ENCODE data around the gene HTR4. TPM values are rescaled to one million over a fixed set of nuclear protein-coding genes. Genes with fewer than 3 reads are reported as not detected.

HTR4 gene
- total RNA-seq, 2 experiments from 2014 or later = not detected

GRCh38 chr5:148452499-148453193, 201.7 kb downstream of the HTR4 start:
- ChIA-PET POLR2A (no interaction called here), CTCF (interaction anchor here (1.1 to 2.2 kb wide), 3 partner anchors 8 to 278 kb away, joined by 3 to 8 read pairs (median 5); no protein-coding TSS in a partner anchor)

GRCh38 chr5:148446611-148447010, 207.7 kb downstream of the HTR4 start:
- ChIA-PET CTCF (no interaction called here), POLR2A (no interaction called here)

GRCh38 chr5:148445578-148445977, 208.7 kb downstream of the HTR4 start:
- ChIA-PET POLR2A (no interaction called here), CTCF (interaction anchor here (0.6 to 1.2 kb wide), 2 partner anchors 286 to 1614 kb away, joined by 3 to 4 read pairs; no protein-coding TSS in a partner anchor)

- CTCF ChIA-PET = interaction anchor here (0.9 to 5.9 kb wide), 7 partner anchors 9 to 289 kb away, joined by 3 to 44 read pairs (median 6); no protein-coding TSS in a partner anchor
- POLR2A ChIA-PET = no interaction called here
Measured at GRCh38 chr5:148443998-148444397, 210.3 kb downstream of the HTR4 start.

DNA sequence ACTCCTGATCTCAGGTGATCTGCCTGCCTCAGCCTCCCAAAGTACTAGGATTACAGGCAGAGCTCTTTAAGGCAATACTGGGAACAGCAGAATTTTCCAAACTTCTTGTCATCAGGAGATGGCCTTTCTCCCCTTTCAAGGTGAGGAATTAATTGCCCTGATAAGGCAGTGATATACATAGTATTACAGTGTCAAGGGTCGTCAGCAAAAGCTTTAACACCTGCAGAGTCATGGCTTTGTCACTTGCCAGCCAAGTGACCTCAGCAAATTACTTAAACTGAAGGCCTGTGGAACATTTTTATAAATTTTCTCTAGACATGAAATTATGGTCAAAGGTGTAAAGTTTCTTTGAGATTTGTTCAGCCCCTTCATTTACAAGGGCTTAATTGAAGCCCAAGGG, 211.1 kb downstream of the HTR4 start:
- CTCF ChIA-PET = interaction anchor here (0.7 to 5.9 kb wide), 7 partner anchors 264 to 298 kb away, joined by 3 to 44 read pairs (median 4); no protein-coding TSS in a partner anchor
- POLR2A ChIA-PET = no interaction called here

DNA sequence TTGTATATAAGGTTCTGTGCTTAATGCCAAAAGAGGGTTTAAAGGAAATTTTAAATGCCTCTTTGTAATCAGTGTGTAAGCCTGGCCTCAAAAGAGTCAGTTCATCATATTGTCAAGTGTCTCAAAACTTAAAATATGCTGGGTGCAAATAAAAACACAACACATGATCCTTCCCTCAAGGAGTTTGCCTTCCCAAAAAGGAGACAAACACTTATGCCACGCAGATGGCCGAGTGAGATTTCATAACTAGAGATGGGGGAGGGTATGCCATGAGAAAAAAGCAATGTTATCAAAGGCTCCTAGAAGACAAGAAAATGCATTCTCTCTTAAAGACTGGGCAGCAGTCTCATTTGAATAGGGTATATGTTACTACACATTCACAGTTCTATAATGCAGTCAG, 215.4 kb downstream of the HTR4 start:
- POLR2A ChIA-PET = interaction anchor here (0.6 kb wide), 1 partner anchor 1050 kb away, joined by 3 read pairs; no protein-coding TSS in a partner anchor
- CTCF ChIA-PET = no interaction called here

DNA sequence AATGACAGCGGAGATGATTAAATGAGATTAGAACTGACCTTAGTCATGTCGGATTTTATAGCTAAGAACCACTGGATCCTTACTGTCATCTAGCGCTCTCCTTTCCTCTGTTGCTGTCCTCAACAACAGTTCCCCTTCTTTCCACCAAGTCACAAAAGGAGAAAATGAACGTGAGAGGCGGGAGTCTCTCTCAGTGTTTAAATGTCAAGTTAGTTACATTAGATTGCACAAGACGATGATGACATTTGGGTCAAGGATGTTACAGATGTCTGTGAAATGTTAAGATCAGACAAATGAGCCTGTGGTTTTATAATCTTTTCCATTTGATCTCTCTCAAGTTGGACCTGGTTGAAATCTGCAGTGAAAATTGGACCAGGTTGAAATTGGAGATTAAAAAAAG, 217.1 kb downstream of the HTR4 start:
- ChIA-PET CTCF (interaction anchor here (1.4 kb wide), 1 partner anchor 294 kb away, joined by 5 read pairs; no protein-coding TSS in a partner anchor), POLR2A (no interaction called here)

- ChIA-PET POLR2A (no interaction called here), CTCF (no interaction called here)
Measured at GRCh38 chr5:148436029-148436428, 218.3 kb downstream of the HTR4 start.

GRCh38 chr5:148433826-148434225, 220.5 kb downstream of the HTR4 start:
- CTCF ChIA-PET = no interaction called here
- POLR2A ChIA-PET = no interaction called here

Other genes with a start within 250 kb of the HTR4 start
- under 1 TPM; 0.57 to 0.65 TPM for gene ADRB2, start 172.1 kb upstream of the HTR4 start, total RNA-seq

All from activated CD8-positive, alpha-beta memory T cell treated with anti-CD3 and anti-CD28 coated beads for 36 hours (primary cell).